ENCODE measurements around the gene AHSG.

Gene AHSG

GRCh38 chr3:186594591-186595113 is 18.2 kb upstream of the AHSG start:
- no peak for DNase-seq

GRCh38 chr3:186596568-186597287 is 16.1 kb upstream of the AHSG start:
- no peak for DNase-seq

DNA sequence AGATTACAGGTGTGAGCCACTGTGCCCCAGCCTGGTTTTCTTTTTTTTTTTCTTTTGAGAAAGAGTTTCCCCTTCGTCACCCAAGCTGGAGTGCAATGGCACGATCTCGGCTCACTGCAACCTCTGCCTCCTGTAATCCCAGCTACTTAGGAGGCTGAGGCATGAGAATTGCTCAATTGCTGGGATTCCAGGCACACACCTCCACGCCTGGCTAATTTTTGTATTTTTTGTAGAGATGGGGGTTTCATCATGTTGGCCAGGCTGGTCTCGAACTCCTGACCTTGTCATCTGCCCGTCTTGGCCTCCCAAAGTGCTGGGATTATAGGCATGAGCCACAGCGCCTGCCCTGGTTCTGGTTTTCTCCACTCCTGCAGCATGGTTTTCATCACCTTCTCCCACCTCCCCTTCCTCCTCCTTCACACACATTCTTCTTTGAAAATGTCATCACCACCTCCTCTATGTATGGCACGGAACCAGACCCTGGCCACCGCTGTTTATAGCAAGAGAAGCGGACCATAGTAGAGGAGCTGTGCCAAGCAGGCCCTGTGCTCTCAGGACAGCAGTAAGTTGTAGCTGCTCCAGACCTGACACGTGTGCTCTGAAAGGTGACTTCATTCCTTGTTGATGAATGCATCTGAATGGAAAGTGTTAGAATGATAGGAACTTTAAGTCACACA is 14.6 kb upstream of the AHSG start:
- DNase-seq, result no peak

- DNase-seq, result no peak
Observed at GRCh38 chr3:186598794-186599141, 14.1 kb upstream of the AHSG start.

GRCh38 chr3:186599142-186599784 is 13.6 kb upstream of the AHSG start:
- no peak for DNase-seq

- no peak for DNase-seq
Observed at GRCh38 chr3:186599785-186600166, 13.1 kb upstream of the AHSG start.

DNA sequence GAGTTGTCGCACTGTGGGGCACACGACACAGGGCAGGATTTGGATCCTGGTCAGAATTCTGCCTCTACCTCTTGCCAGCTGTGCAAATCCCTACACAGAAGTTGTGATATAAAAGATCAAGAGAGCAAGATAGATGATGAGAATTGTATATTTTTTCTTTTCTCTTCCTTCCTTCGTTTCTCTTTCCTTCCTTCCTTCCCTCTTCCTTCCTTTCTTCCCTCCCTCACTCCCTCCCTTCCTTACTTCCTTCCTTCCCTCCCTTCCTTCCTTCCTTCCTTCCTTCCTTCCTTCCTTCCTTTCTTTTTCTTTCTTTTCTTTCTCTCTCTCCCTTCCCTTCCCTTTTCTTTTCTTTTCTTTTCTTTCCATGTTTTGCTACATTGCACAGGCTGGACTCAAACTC is 12.0 kb upstream of the AHSG start:
- DNase-seq, result no peak

GRCh38 chr3:186603159-186603558 is 9.7 kb upstream of the AHSG start:
- no peak for DNase-seq

DNA sequence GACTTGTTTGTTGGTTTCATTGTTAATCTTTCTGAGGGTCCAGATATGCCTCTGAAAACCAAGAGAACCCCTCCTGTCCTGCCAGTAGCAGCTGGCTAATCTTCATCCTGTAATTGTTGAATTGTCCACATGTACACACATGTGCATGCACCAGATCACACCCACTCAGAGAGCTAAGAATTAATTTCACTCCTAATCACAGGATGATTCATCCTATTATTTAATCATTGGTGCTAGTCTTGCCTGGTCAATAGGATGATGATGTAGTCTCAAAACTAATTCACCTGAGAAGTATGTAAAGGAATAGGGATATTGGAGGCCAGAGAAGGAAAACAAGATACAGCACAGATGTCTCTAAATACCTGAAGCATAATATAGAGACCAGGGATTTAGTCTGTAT is 7.8 kb upstream of the AHSG start:
- no peak for DNase-seq

DNA sequence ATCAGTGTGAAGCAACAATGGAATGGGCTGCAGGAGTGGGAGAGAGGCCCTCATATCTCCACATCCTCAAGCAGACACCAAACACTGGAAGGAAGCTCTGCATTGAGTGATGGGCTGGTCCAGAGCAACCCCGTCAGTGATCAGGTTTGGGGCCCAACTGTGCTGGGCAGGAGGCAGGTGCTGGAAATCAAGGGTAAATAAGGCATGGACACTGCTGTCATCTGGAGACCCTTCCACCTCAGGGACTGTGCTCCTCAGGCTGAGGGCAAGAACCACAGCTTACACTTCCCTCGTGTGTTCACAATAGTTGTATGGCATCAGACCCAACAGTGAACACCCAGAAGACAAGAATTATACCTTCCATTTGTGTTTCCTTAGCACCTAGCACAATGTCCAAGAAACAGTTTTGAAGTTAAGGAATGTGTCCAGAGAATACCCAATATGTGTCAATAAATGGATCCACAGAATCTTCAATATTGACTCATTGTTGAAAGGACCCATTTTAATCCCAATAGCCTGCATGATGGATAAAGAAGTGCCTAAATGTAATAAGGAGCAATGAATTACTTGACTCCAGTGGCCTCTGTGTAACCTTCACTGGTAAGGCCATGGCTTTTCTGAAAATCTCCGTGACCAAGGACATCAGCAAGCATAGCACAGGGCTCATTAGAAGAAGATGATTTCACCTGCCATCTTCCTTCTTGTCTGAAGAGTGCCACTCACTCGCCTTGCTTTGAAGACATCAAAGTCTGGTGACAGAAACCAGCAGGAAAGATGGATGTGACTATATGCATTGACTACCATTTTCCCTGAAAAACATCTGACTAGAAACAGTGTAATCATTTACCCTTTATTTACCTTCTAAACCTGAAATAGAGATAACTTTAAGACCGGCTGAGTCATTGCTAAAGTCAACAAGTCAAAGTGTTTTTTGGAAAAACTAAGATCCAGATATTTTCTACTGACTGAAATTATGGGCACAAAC is 7.0 kb upstream of the AHSG start:
- DNase-seq, result no peak

- DNase-seq, result no peak
Observed at GRCh38 chr3:186608624-186609215, 4.1 kb upstream of the AHSG start.

GRCh38 chr3:186609247-186609868 is 3.5 kb upstream of the AHSG start:
- DNase-seq, result no peak

GRCh38 chr3:186612065-186612464 is 795 bp upstream of the AHSG start:
- no peak for DNase-seq

DNA sequence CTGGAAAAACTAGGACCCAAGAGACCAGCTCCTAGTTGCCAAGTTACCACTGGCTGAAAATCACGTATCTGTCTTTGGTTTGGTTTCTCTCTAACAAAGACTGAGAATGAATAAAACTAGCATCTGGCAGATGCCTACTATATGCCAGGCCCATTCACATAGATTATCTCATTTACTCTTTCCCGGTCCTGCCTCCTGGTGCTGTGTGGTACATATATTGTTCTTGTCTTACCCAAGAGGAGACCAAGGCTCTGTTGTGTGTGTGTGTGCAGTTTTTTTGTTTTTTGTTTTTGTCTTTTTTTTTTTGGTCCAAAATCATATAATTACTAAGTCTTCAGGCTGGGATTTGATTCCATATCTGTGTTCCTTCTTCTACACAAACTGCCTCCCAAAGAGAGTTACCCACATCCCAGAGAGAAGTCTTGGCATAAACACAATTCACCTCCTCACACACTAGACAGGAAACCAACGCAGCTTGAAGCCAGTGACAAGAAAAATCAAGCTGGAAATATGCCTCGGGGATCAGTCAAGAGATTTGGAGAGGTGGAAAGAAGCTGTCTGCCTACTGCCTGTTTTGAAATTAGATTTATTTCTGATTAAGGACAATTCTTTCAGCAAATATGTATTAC is 891 bp downstream of the AHSG start:
- DNase-seq, result no peak

DNA sequence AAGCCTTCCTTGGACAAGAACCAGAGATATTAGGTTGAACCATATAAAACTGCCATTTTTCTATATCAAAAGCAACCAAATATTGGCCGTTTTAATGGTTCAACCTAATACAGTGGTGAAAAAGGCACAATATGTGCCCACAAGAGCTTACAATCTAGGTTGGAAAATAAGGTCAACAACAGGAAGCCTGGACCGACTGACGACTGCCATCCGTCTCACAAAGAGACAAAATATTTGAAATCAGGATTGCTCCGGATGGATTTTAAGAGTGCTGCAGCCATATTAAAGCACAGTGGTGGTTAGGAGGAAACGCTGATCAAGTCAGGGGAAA is 1.4 kb downstream of the AHSG start:
- no peak for DNase-seq

GRCh38 chr3:186614597-186615483 is 2.0 kb downstream of the AHSG start:
- peak; percentile 66 for DNase-seq

GRCh38 chr3:186616299-186616617 is 3.4 kb downstream of the AHSG start:
- DNase-seq, result no peak

GRCh38 chr3:186617036-186617946 is 4.4 kb downstream of the AHSG start:
- DNase-seq, result peak; percentile 83

GRCh38 chr3:186618318-186618938 is 5.6 kb downstream of the AHSG start:
- no peak for DNase-seq
